Suppressor macrophage (primary cell): ENCODE results near the gene ALAS2.
"Not testable (repeated sequence)": the region's sequence is repeated elsewhere in the genome, so short reads cannot be mapped to it uniquely, and the experiment has no call there.

ENCODE experiments used
- DNase-seq, 4 experiments: peaks; one replicate each; pipeline ENCODE4 v3.0.0-alpha.2; 2020 to 2022

The ALAS2 gene

DNA sequence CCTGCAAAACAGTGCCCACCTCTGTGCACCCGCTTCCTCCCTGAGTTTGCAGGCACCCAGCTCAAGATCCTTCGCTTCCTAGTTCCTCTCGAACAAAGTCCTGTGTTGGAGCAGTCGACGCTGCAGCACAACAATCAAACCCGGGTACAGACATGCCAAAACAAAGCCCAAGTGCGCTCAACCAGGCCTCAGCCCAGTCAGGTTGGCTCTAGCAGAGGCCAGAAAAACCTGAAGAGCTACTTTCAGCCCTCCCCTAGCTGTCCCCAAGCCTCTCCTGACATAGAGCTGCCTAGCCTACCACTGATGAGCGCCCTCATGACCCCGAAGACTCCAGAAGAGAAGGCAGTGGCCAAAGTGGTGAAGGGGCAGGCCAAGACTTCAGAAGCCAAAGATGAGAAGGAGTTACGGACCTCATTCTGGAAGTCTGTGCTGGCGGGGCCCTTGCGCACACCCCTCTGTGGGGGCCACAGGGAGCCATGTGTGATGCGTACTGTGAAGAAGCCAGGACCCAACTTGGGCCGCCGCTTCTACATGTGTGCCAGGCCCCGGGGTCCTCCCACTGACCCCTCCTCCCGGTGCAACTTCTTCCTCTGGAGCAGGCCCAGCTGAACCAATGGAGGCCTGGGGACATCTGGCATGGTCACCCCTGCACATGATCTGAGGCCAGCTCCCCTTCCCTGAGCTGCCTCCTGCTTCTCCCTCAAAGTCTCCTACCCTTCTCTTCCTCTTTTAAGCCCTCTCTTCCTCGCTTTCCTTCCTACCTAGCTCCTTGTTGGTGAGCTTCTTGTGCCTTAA lies 23.8 kb downstream of the ALAS2 start:
- DNase-seq, result no peak

- peak in 2 of 4 experiments; percentile 12 to 39 for DNase-seq
These were observed 25.5 kb downstream of the ALAS2 start for GRCh38 chrX:55005256-55005655.

GRCh38 chrX:55004231-55004630 lies 26.5 kb downstream of the ALAS2 start:
- no peak for DNase-seq

- DNase-seq, result peak; percentile 94 to 96 (median 96)
These were observed 30.8 kb downstream of the ALAS2 start, which contains the start of gene APEX2 for GRCh38 chrX:54999717-55000598. TSS of gene APEX2 (plus strand) at chrX:55000363. CDS start at chrX:55000423, 60 bp downstream.

GRCh38 chrX:54995621-54996020 lies 35.2 kb downstream of the ALAS2 start:
- DNase-seq, result no peak

GRCh38 chrX:54994668-54995351 lies 36.0 kb downstream of the ALAS2 start:
- DNase-seq, result peak; percentile 54 to 73 (median 64)

DNA sequence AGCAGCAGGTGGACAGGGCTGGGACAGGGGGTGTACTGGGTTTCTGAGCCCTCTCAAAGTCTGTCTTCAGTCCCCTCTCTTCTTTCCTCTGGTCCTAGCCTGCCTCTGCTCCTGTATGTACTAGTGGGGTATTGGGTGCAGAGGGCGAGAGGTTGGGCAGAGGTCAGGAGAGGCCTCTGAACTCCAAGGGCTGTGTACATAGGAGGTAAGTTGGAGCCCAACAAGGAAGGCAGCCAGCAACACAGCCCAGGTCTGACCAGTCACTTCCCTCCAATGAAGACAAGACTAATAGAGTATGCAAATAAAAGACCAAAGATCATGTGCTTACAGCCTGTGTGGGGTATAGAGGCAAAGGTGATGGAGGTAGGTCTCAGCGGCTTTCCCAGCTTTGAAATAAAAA lies 36.7 kb downstream of the ALAS2 start, which contains the start of gene PFKFB1:
TSS of gene PFKFB1 (minus strand) at position 90 of the 400 bp plus-strand sequence. CDS start 181 bp downstream, outside the sequence.
- DNase-seq, result no peak

DNA sequence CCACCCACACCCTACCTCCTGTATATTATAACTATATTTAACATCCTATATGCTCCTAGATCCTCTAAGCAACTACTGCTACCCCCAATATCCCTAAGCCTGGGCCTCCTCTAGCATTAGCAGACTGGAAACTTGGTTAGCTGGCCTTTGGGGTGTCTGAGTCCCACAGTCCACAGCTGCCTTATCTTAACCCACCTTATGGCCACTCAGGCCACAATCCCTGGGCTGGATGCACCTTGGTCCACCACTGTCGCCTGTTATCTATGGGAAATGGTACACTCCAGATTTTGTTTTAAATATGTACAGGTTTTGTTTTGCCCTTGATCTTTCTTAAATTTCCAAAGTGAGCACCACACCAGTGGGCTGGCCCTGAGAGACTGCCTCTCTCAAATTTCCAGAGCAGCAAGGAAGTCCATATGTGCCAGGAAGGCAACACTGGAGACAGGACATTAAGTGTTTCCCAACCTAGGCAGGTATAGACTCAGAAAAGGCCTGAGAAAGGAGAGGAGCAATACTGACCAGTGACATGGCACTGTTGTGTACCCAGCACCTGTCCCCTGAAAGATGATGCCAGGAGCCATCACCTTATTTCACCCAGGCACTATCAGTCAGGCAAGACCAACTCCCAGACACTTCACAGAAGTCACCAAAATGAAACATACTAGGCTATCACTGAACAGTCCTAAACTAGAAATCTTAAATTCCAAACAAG lies 37.7 kb downstream of the ALAS2 start:
- no peak for DNase-seq

DNA sequence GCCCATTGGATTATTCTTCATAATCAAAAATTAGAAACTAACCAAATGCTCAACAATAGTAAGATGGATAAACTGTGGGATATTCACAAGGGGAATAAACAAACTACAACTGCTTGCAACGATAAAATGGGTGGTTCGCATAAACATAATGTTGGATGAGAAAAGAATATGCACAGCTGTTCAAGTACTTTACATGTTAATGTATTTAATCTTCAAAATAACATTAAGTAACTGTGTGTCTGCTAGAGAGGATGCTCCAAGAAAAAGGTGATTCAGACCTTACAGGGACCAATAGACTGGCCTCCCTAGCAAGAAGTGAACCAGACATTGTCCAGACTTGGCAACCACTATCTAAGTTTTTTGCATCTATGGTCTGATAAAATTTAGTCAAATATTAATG lies 39.1 kb downstream of the ALAS2 start:
- no peak for DNase-seq

GRCh38 chrX:54983306-54983705 lies 47.5 kb downstream of the ALAS2 start:
- not testable (repeated sequence) for DNase-seq

- DNase-seq, result no peak
These were observed 50.4 kb downstream of the ALAS2 start for GRCh38 chrX:54980334-54980733.

DNA sequence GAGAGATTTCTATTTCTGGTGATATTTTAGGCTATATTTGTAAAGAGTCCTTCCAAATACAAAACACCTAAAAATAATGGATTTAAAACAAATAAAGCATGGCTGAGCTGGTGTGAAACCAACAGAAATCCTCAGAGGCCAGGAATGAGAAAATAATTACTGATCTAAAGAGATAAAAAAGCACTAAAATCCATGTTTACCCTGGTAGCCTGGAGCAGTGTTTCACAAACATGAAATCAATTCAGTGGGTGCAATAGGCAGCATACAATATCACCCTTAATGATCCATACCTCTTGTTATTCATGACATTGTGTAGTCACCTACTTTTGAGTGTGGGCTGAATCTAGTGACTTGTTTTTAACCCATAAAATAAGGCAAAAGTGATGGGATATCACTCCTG lies 51.3 kb downstream of the ALAS2 start:
- DNase-seq, result no peak

GRCh38 chrX:54978448-54978847 lies 52.3 kb downstream of the ALAS2 start:
- no peak for DNase-seq

DNA sequence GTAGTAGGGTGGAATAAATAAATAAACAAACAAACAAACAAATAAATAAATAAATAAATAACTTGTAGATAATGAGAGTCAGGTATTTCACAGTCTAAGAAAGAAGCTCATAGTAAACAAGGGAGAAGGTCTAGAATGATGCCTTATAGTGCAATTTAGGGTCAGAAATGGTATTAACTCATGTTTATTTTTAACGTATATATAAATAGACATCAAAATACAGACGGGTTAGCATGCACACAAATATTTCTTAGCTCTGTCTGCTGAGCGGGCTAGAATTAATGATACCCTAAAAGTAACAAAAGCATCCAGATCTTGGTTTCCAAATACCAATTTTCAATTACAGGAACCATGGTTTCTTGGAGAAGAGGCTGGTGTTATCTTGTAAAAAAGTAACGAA lies 53.4 kb downstream of the ALAS2 start:
- DNase-seq, result no peak

DNA sequence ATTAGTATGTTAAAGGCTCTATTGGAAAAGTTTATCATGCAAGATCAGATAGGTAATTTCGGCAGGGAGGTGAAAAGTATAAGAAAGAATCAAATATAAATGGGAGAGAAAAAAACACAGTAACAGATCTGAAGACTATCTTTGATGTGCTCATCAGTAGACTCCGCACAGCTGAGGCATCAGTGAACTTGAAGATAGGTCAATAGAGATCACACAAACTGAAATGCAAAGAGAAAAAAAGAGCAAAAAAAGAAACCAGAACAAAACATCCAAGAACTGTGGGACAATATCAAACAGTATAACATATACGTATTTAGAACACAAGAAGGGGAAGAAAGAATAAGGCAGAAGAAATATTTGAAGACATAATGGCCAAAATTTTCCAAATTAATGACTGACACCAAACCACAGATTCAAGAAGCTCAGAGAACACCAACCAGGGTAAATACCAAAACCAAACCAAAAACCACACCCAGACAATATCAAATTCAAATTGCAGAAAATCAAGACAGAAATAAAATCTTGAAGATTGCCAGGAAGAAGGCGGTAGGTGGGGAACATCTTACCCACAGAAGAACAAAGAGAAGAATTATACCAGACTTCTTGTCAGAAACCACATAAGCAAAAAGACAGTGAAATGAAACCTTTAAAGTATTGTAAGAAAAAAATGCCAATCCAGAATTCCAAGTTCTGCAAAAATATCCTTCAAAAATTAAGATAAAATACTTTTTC lies 65.8 kb downstream of the ALAS2 start:
- no peak for DNase-seq

DNA sequence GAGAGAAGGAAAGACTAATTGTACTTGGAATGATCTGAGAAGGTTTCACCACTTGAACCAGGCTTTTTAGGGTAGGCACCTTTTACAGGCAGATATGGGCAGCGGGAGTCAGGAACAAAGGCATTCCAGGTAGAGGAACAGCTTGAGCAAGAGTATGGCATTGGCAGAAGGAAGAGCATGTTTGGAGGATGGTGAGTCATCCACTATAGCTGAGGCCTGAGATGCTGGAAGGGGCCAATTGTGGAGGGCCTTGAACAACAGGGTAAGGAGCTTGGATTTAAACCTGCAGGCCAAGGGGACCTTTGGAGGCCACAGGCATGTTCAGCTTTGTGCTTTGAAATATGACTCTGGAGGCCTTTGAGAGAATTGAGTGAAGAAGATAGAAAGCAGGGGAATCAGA lies 69.0 kb downstream of the ALAS2 start:
- DNase-seq, result no peak
